ENCODE results near the gene DIPK1A.

Gene DIPK1A

GRCh38 chr1:92964316-92964715 is 3.1 kb upstream of the DIPK1A start:
- no peak for TF ChIP-seq EZH2 (IDR thresholded peaks at IDR 0.05; ENCODE audit: borderline replicate concordance, low read depth, low read length, severe bottlenecking)
- no peak for TF ChIP-seq CTCF (IDR thresholded peaks at IDR 0.05; ENCODE audit: borderline replicate concordance, extremely low read depth, low read length, poor library complexity, severe bottlenecking)
- Histone ChIP-seq H3K4me3 (ENCODE audit: low read depth in 1 of 2, low read length in 2 of 2) (no peak overlapping the region), H3K79me2 (ENCODE audit: insufficient read depth, low read length) (peaks cover 29% of the 10 kb centered on the region), H3K9me3 (ENCODE audit: insufficient read depth, low read length, severe bottlenecking) (no peaks in the 10 kb centered on the region), H3K4me2 (ENCODE audit: insufficient read depth, low read length) (peak overlapping the region; percentile 46; the same call in 1 of the 2 replicates), H2AFZ (ENCODE audit: low read depth, low read length) (peak overlapping the region; percentile 75), H4K20me1 (ENCODE audit: insufficient read depth, low read length) (no peaks in the 10 kb centered on the region), H3K9ac (ENCODE audit: low read depth, low read length) (peak overlapping the region; percentile 35), H3K36me3 (ENCODE audit: insufficient read depth, low read length) (no peaks in the 10 kb centered on the region; the same call in 1 of the 2 replicates), H3K27me3 (ENCODE audit: insufficient read depth, low read length, poor library complexity) (no peaks in the 10 kb centered on the region), H3K27ac (ENCODE audit: low read length) (peak overlapping the region; percentile 84), H3K4me1 (ENCODE audit: insufficient read depth, low read length) (peaks cover 55% of the 10 kb centered on the region)
- no peak for ATAC-seq (ENCODE audit: insufficient read depth, low read depth)
- no peak for DNase-seq

- peak; percentile 52 for DNase-seq
Measured at GRCh38 chr1:92961896-92962752, 862 bp upstream of the DIPK1A start.

GRCh38 chr1:92960395-92961130 is 699 bp downstream of the DIPK1A start:
- peaks cover 84% of the 10 kb centered on the region for H3K4me1 ChIP-seq (ENCODE audit: insufficient read depth, low read length)
- peak overlapping the region; percentile 67 to 70 for H3K4me3 ChIP-seq (ENCODE audit: low read depth in 1 of 2, low read length in 2 of 2)
- peak overlapping the region; percentile 97 for H3K27ac ChIP-seq (ENCODE audit: low read length)
- ATAC-seq (ENCODE audit: insufficient read depth, low read depth), result peak; percentile 66
- H3K9me3 ChIP-seq (ENCODE audit: insufficient read depth, low read length, severe bottlenecking), result no peaks in the 10 kb centered on the region
- H3K27me3 ChIP-seq (ENCODE audit: insufficient read depth, low read length, poor library complexity), result no peaks in the 10 kb centered on the region
- TF ChIP-seq CTCF (IDR thresholded peaks at IDR 0.05; ENCODE audit: borderline replicate concordance, extremely low read depth, low read length, poor library complexity, severe bottlenecking) (peak; percentile 93), EZH2 (IDR thresholded peaks at IDR 0.05; ENCODE audit: borderline replicate concordance, low read depth, low read length, severe bottlenecking) (no peak)
- peaks cover 66% of the 10 kb centered on the region for H3K79me2 ChIP-seq (ENCODE audit: insufficient read depth, low read length)
- peak; percentile 74 for DNase-seq
- no peaks in the 10 kb centered on the region; the same call in 1 of the 2 replicates for H3K36me3 ChIP-seq (ENCODE audit: insufficient read depth, low read length)
- H4K20me1 ChIP-seq (ENCODE audit: insufficient read depth, low read length), result no peaks in the 10 kb centered on the region
- H3K9ac ChIP-seq (ENCODE audit: low read depth, low read length), result peak overlapping the region; percentile 95
- H2AFZ ChIP-seq (ENCODE audit: low read depth, low read length), result peak overlapping the region; percentile 80
- H3K4me2 ChIP-seq (ENCODE audit: insufficient read depth, low read length), result peak overlapping the region; percentile 87

More at GRCh38 chr1:92961896-92962752, 862 bp upstream of the DIPK1A start:
- no peaks in the 10 kb centered on the region for H4K20me1 ChIP-seq (ENCODE audit: insufficient read depth, low read length)
- TF ChIP-seq CTCF (IDR thresholded peaks at IDR 0.05; ENCODE audit: borderline replicate concordance, extremely low read depth, low read length, poor library complexity, severe bottlenecking) (no peak), EZH2 (IDR thresholded peaks at IDR 0.05; ENCODE audit: borderline replicate concordance, low read depth, low read length, severe bottlenecking) (no peak)
- H2AFZ ChIP-seq (ENCODE audit: low read depth, low read length), result peak overlapping the region; percentile 88
- H3K27ac ChIP-seq (ENCODE audit: low read length), result peak overlapping the region; percentile 97
- peak overlapping the region; percentile 95 for H3K9ac ChIP-seq (ENCODE audit: low read depth, low read length)
- H3K4me1 ChIP-seq (ENCODE audit: insufficient read depth, low read length), result peaks cover 75% of the 10 kb centered on the region
- peaks cover 51% of the 10 kb centered on the region for H3K79me2 ChIP-seq (ENCODE audit: insufficient read depth, low read length)
- H3K9me3 ChIP-seq (ENCODE audit: insufficient read depth, low read length, severe bottlenecking), result no peaks in the 10 kb centered on the region
- H3K27me3 ChIP-seq (ENCODE audit: insufficient read depth, low read length, poor library complexity), result no peaks in the 10 kb centered on the region
- ATAC-seq (ENCODE audit: insufficient read depth, low read depth), result peak; percentile 7
- H3K36me3 ChIP-seq (ENCODE audit: insufficient read depth, low read length), result no peaks in the 10 kb centered on the region; the same call in 1 of the 2 replicates
- H3K4me2 ChIP-seq (ENCODE audit: insufficient read depth, low read length), result peak overlapping the region; percentile 88
- peak overlapping the region; percentile 53 to 67 for H3K4me3 ChIP-seq (ENCODE audit: low read depth in 1 of 2, low read length in 2 of 2)

All from DND-41 (cell line).